Measurements from ENCODE around the gene CDH12. TPM values are rescaled to one million over a fixed set of nuclear protein-coding genes. Genes with fewer than 3 reads are reported as not detected.
"Not testable (repeated sequence)": the region's sequence is repeated elsewhere in the genome, so short reads cannot be mapped to it uniquely, and the experiment has no call there.

The CDH12 gene
- total and polyA plus RNA-seq, 9 donors: 0.05 to 3.4 (median 0.28) TPM; not detected in 4

GRCh38 chr5:22348027-22348426 is 505.1 kb downstream of the CDH12 start:
- no peak overlapping the region for H3K4me3 ChIP-seq
- no peaks in the 10 kb centered on the region for H3K36me3 ChIP-seq
- intact Hi-C loops (cut with DNase I): no loop called here
- no peaks in the 10 kb centered on the region for H3K27me3 ChIP-seq
- no peaks in the 10 kb centered on the region for H3K4me1 ChIP-seq (ENCODE audit: insufficient read depth)
- no peak overlapping the region for H3K27ac ChIP-seq
- WGBS, 3 donors: 70 to 84% (median 77%) methylated on average over 6 of the region's 6 CpGs
- no peak for TF ChIP-seq CTCF (IDR thresholded peaks at IDR 0.05)
- TF ChIP-seq POLR2A (IDR thresholded peaks at IDR 0.05): no peak
- TF ChIP-seq EP300 (IDR thresholded peaks at IDR 0.05): no peak
- no peak for DNase-seq
- H3K9me3 ChIP-seq: no peaks in the 10 kb centered on the region

GRCh38 chr5:22344000-22344399 is 509.1 kb downstream of the CDH12 start:
- H3K4me1 ChIP-seq (ENCODE audit: insufficient read depth): no peaks in the 10 kb centered on the region
- DNase-seq: no peak
- H3K27me3 ChIP-seq: no peaks in the 10 kb centered on the region
- H3K27ac ChIP-seq: no peak overlapping the region
- H3K4me3 ChIP-seq: no peak overlapping the region
- WGBS, 3 donors: 58 to 74% (median 67%) methylated on average over 2 of the region's 2 CpGs
- no peaks in the 10 kb centered on the region for H3K36me3 ChIP-seq
- H3K9me3 ChIP-seq: no peaks in the 10 kb centered on the region
- intact Hi-C loops (cut with DNase I): no loop called here
- TF ChIP-seq POLR2A (IDR thresholded peaks at IDR 0.05) (no peak), EP300 (IDR thresholded peaks at IDR 0.05) (no peak), CTCF (IDR thresholded peaks at IDR 0.05) (no peak)

- H3K27me3 ChIP-seq: no peaks in the 10 kb centered on the region
- TF ChIP-seq POLR2A (IDR thresholded peaks at IDR 0.05) (no peak), CTCF (IDR thresholded peaks at IDR 0.05) (no peak), EP300 (IDR thresholded peaks at IDR 0.05) (no peak)
- H3K9me3 ChIP-seq: no peaks in the 10 kb centered on the region
- H3K27ac ChIP-seq: no peak overlapping the region
- intact Hi-C loops (cut with DNase I): no loop called here
- no peaks in the 10 kb centered on the region for H3K4me1 ChIP-seq (ENCODE audit: insufficient read depth)
- 71 to 79% (median 73%) methylated on average over 2 of the region's 2 CpGs for WGBS, 3 donors
- no peaks in the 10 kb centered on the region for H3K36me3 ChIP-seq
- no peak for DNase-seq
- no peak overlapping the region for H3K4me3 ChIP-seq
These were observed 511.7 kb downstream of the CDH12 start for GRCh38 chr5:22341406-22341805.

- H3K4me3 ChIP-seq; H3K9me3 ChIP-seq; DNase-seq; H3K36me3 ChIP-seq; H3K27me3 ChIP-seq; H3K4me1 ChIP-seq (ENCODE audit: insufficient read depth); intact Hi-C loops (cut with DNase I); H3K27ac ChIP-seq: not testable (repeated sequence)
- 81 to 87% (median 83%) methylated on average over 3 of the region's 3 CpGs for WGBS, 3 donors
These were observed 520.2 kb downstream of the CDH12 start for GRCh38 chr5:22332949-22333348.

- Histone ChIP-seq H3K4me1 (ENCODE audit: insufficient read depth) (no peaks in the 10 kb centered on the region), H3K9me3 (no peaks in the 10 kb centered on the region), H3K4me3 (no peak overlapping the region), H3K36me3 (no peaks in the 10 kb centered on the region), H3K27me3 (no peaks in the 10 kb centered on the region), H3K27ac (no peak overlapping the region)
- TF ChIP-seq CTCF (IDR thresholded peaks at IDR 0.05) (no peak), POLR2A (IDR thresholded peaks at IDR 0.05) (no peak)
- DNase-seq: no peak
- intact Hi-C loops (cut with DNase I): no loop called here
- 64 to 77% (median 64%) methylated on average over 1 of the region's 1 CpG for WGBS, 3 donors
These were observed 523.5 kb downstream of the CDH12 start for GRCh38 chr5:22329683-22330082.

Data from ovary (tissue), 9 donors.